ENCODE data around the gene SLC35D2.

GRCh38 chr9:96367943-96368342 lies 15.6 kb downstream of the SLC35D2 start:
- TF ChIP-seq CTCF (IDR thresholded peaks at IDR 0.05 in 8 of 11, conservative IDR thresholded peaks at IDR 0.05 in 3 of 11) (no peak), POLR2AphosphoS5 (IDR thresholded peaks at IDR 0.05) (no peak), POLR2A (IDR thresholded peaks at IDR 0.05) (no peak)

All from spleen (tissue), 7 donors.